IPS DF 4.7 (cell line): ENCODE results near the gene THOP1.

Experiments used
- DNase-seq: peaks from one replicate; pipeline ENCODE4 v3.0.0-alpha.2; 2013; ENCODE audit warnings: low spot score; ENCODE audit errors: extremely low read depth

The THOP1 gene

GRCh38 chr19:2785244-2785997 is at the start of gene THOP1:
Gene THOP1 (plus strand): TSS chr19:2785503. CDS start chr19:2785663, 160 bp downstream.
- DNase-seq: peak; percentile 99

DNA sequence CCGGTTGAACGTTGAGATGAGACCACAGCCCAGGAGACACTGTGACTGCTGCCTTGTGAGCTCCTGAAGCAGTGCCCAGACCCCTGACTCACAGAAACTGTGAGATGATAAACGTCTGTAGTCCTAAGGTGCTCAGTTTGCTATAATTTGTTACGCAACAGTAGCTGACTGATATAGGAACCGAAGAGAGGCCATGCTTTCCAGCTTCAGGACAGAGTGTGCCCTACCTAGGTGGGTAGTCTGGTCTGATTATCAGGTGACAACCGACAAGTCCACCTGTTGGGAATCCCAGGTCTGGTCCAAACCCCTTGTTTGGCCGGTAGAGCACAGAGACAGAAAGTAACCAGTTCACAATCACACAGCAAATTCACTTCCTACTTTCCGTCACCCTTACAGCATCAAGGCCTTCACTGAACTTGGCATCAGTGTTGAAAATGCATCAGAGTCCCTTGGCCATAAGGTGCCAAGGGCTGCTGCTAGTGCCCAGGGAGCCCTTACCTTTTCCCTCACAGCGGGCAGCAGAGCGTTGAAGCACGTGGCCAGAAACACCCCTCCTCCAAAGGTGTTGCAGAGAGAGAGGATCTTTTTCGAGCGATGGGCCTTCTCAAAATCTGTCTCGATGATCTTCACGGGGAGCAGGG is 48.6 kb upstream of the THOP1 start:
- no peak for DNase-seq

GRCh38 chr19:2739602-2740313 is 45.5 kb upstream of the THOP1 start, which contains the start of gene SLC39A3:
Gene SLC39A3 (minus strand): TSS chr19:2740017. CDS start chr19:2737257, 2,760 bp downstream.
- DNase-seq: peak; percentile 88

- no peak for DNase-seq
Observed at GRCh38 chr19:2740314-2740656, 45.0 kb upstream of the THOP1 start.

- DNase-seq: no peak
Observed at GRCh38 chr19:2743099-2743498, 42.2 kb upstream of the THOP1 start.

DNA sequence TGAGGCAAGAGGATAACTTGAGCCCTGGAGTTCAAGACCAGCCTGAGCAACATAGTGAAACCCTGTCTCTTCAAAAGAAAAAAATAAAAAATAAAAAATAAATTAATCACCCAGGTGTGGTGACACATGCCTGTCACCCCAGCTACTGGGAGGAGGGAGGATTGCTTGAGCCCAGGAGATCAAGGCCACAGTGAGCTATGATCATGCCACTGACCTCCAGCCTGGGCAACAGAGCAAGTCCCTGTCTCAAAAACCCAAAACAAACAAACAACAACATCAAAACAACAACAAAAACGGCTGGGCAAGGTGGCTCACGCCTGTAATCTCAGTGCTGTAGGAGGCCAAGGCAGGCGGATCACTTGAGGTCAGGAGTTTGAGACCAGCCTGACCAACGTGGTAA is 41.2 kb upstream of the THOP1 start:
- DNase-seq: no peak

GRCh38 chr19:2747349-2747748 is 38.0 kb upstream of the THOP1 start:
- no peak for DNase-seq

GRCh38 chr19:2750808-2751437 is 34.4 kb upstream of the THOP1 start:
- no peak for DNase-seq

- no peak for DNase-seq
Observed at GRCh38 chr19:2751438-2751830, 33.9 kb upstream of the THOP1 start.

- no peak for DNase-seq
Observed at GRCh38 chr19:2754659-2755447, 30.4 kb upstream of the THOP1 start.

- no peak for DNase-seq
Observed at GRCh38 chr19:2755448-2755705, 29.9 kb upstream of the THOP1 start.

GRCh38 chr19:2755811-2756210 is 29.5 kb upstream of the THOP1 start:
- DNase-seq: no peak

DNA sequence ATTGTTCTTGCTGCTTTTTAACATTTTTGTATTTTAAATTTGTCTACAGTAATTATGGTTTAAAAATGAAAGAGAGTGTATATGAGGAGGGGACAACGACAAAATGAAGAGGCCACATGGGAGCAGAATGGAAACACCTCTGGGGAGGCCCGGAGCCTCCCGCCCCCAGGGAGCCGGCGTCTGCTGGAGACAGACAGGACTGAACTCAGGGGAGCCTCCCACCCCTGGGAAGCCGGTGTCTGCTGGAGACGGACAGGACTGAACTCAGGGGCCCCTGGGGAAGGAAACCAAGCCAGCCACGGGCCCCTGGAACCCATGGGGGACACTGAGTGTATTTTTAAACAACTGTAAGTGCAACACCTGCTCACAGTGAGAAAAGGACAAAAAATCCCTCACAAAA is 28.8 kb upstream of the THOP1 start:
- no peak for DNase-seq

DNA sequence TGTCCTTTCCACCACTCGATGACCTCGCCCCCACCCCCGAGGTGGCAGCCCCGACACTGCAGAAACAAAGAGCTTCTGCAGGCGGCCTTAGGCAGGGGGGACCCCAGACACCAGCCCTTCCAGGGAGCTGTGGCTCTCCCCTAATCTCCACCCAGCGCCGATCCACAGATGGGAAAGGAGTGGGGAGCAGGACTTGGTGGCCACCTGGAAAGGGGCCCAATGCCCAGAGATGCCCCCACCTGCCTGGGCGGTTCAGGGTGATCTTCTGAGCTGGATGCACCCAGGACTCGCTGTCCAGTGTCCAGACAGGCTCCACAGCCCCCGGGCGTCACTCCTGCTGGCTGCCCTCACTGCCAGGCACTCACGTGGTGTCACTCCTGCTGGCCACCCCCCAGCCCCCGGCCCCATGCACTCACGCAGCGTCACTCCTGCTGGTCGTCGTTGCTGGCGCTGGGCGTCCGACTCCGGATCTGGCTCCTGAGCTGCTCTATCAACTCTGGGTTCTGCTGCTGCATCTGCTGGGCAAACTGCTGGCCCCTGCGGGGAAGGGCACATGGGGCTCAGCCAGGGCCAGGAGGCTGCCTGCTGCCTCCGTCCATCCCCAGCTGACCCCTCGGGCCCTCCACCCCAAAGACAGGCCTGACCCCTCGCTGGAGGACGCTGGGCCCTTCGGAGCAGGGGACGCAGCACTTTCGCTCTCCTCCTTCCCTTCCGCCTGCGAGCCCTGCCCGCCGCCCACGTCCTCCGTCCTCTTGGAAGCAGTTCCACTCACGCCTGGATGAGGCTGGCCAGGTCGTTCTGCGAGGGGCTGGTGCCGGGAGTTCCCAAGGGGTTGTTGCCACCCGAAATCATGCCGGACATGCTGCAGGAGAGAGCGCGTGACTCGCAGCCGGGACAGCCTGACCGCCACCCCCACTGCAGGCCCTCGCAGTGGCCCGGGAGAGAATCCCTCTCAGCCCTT is 28.1 kb upstream of the THOP1 start:
- DNase-seq: no peak

DNA sequence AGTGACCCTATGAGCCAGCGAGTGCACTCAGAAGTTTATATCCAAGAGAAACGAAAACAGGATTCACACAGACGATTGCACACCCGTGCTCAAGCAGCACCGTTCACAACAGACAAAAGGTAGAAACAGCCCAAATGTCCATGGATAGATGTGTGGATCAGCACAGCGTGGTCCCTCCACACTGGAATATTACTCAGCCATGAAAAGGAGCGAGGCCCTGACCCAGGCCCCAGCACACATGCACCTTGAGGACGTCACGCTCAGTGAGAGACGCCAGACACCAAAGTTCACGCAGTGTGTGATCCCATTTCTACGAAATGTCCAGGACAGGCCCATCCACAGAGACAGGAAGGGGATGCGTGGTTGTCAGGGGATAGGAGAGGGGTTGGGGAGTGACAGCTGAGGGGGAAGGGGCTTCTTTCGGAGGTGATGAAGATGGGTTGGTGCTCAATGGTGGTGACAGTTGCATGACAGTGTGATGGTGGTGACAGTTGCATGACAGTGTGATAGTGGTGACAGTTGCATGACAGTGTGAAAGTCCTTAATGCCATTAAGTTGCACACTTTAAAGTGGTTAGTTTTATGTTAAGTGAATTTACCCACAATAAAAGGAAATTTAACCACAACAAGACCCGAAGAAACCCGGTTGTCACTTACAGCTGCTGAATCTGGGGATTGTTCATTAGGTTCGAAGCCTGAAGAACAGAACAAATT is 26.5 kb upstream of the THOP1 start:
- DNase-seq: no peak

GRCh38 chr19:2759362-2759761 is 25.9 kb upstream of the THOP1 start:
- no peak for DNase-seq

DNA sequence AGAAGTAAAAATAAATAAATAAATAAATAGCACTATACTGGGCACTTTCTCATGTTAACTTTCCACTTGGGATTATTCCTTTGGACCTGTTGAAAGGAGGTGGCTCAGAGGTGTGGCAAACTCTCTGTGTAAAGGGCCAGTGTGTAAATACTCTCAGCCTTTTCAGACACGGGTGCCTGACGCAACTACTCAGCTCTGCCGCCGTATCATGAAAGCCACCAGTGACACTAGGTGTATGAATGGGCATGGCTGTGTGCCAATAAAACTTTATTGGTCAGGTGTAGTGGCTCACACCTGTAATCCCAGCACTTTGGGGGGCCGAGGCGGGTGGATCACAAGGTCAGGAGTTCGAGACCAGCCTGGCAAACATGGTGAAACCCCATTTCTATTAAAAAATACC is 25.3 kb upstream of the THOP1 start:
- no peak for DNase-seq

DNA sequence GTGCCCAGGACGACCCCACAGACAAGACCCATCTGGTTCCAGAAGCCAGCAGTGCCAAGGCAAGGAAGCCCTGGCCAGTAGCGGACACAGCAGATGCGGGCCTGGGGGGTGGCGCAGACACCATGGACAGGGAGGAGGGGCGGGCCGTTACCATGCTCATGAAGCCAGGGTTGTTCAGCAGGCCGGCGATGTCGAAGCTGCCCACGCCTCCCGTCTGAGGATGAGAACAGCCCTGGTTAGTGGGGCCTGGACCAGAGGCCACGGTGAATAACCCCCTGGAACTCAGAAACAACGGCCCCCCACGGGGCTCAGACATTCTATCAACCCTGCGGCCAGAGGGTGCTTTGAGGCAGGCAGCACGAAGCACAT is 24.0 kb upstream of the THOP1 start:
- DNase-seq: no peak

GRCh38 chr19:2761876-2762782 is 23.2 kb upstream of the THOP1 start:
- DNase-seq: no peak
